Parathyroid adenoma (tissue), 2 donors: ENCODE data around the gene HBS1L.

Experiments
- H2AFZ ChIP-seq: fragments of 300-600 bp; sonication (generic); one replicate; pipeline ENCODE4 v1.7.0; 2017; ENCODE audit warnings: antibody characterized with exemption, mild to moderate bottlenecking
- H3K27ac ChIP-seq: fragments of 300-600 bp; sonication (generic); one replicate; pipeline ENCODE4 v1.7.0; 2017
- H3K27me3 ChIP-seq: fragments of 300-600 bp; sonication (generic); one replicate; pipeline ENCODE4 v1.7.0; 2017; ENCODE audit warnings: low read length; ENCODE audit not compliant: control insufficient read depth, insufficient read depth
- H3K36me3 ChIP-seq: fragments of 300-600 bp; sonication (generic); one replicate; pipeline ENCODE4 v1.7.0; 2017; ENCODE audit warnings: low read length; ENCODE audit not compliant: control insufficient read depth, insufficient read depth
- H3K4me1 ChIP-seq: fragments of 300-600 bp; sonication (generic); one replicate; pipeline ENCODE4 v1.7.0; 2017; ENCODE audit warnings: control low read depth
- H3K4me2 ChIP-seq: fragments of 300-600 bp; sonication (generic); one replicate; pipeline ENCODE4 v1.7.0; 2017; ENCODE audit warnings: low read length
- H3K4me3 ChIP-seq: fragments of 300-600 bp; sonication (generic); one replicate; pipeline ENCODE4 v1.7.0; 2017; ENCODE audit warnings: low read depth, low read length
- H3K79me2 ChIP-seq: fragments of 300-600 bp; sonication (generic); one replicate; pipeline ENCODE4 v1.7.0; 2017; ENCODE audit warnings: control low read depth
- H3K9ac ChIP-seq: fragments of 300-600 bp; sonication (generic); one replicate; pipeline ENCODE4 v1.7.0; 2017; ENCODE audit warnings: mild to moderate bottlenecking
- H3K9me3 ChIP-seq: fragments of 300-600 bp; sonication (generic); one replicate; pipeline ENCODE4 v1.7.0; 2017; ENCODE audit warnings: low read length; ENCODE audit not compliant: control insufficient read depth
- TF ChIP-seq, protein P1 (sequence below): fragments of 300-600 bp; sonication (generic); IDR thresholded peaks from one replicate; pipeline ENCODE4 v1.7.0; 2017; ENCODE audit warnings: antibody characterized with exemption, mild to moderate bottlenecking
- donor health status: primary hyperparathyroidism.

The HBS1L gene

DNA sequence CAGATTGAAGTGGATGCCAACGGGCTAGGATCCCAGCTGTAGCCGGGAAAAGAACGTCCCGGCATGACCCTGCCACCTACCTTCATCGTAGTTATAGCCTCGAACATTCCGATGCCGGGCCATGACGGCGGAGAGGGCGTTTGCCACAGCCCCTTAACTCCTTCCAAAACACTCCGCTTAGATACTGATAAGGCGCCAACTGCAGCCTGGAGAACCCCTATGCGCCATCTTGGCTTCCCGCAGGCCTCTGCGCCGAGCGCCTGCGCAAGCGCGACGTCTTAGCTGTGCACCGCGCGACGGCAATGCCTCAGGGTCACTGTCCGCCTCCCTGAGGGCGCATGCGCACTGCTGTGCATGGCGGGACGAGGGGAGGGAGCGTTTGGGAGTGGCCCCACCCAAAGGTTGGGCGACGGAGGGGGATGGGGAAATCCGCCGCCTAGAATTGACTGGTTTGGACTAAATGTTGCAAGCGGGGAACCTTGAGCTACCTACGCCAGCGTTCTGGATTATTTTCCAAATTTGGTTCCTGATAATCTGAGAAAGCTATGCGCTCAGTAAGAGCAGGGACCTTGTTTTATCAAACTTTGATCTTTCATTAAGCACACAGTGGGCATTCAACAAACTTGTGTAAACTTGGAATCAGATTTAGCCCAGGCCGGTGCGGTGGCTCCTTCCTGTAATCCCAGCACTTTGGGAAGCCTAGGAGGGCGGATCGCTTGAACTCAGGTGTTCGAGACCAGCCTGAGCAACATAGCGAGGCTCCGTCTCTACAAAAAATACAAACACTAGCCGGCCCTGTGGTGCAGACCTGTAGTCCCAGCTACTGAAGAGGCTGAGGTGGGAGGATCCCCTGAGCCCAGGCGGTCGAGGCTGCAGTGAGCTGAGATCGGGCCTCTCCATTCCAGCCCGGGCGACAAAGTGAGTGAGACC, at the start of gene HBS1L:
TSS of gene HBS1L (minus strand) at position 254 of the 930 bp plus-strand sequence. CDS start at position 123, 131 bp downstream.
- H2AFZ ChIP-seq = peak within 1 kb of the TSS; percentile 88
- peak within 1 kb of the TSS; percentile 97 for H3K4me2 ChIP-seq
- TF ChIP-seq, protein P1, sequence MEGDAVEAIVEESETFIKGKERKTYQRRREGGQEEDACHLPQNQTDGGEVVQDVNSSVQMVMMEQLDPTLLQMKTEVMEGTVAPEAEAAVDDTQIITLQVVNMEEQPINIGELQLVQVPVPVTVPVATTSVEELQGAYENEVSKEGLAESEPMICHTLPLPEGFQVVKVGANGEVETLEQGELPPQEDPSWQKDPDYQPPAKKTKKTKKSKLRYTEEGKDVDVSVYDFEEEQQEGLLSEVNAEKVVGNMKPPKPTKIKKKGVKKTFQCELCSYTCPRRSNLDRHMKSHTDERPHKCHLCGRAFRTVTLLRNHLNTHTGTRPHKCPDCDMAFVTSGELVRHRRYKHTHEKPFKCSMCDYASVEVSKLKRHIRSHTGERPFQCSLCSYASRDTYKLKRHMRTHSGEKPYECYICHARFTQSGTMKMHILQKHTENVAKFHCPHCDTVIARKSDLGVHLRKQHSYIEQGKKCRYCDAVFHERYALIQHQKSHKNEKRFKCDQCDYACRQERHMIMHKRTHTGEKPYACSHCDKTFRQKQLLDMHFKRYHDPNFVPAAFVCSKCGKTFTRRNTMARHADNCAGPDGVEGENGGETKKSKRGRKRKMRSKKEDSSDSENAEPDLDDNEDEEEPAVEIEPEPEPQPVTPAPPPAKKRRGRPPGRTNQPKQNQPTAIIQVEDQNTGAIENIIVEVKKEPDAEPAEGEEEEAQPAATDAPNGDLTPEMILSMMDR = no peak

DNA sequence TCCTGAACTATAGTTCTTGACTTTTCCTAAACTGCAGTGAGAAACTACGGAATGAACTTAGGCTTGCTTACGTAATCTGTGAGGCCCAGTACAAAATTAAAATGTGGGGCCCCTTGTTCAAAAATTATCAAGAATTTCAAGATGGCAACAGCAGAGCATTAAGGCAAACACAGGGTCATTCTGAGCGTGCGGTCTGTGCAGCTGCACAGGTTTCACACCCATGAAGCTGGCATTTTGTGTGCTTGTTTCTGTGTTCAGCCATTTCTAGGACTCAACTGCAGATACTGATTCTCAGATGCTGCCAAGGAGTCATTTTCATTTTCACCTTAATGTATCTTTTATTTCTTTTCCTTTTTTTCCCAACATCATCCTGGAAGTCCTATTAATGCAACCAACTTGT, 49.6 kb upstream of the HBS1L start:
- no peak overlapping the region for H3K27ac ChIP-seq

More for the DNA sequence above, at the start of gene HBS1L:
- Histone ChIP-seq H3K9ac (peak within 1 kb of the TSS; percentile 59), H3K79me2 (peaks cover 12% of the 10 kb centered on the region), H3K4me1 (peaks cover 3% of the 10 kb centered on the region), H3K4me3 (peak within 1 kb of the TSS; percentile 90), H3K27ac (peak within 1 kb of the TSS; percentile 59), H3K27me3 (no peaks in the 10 kb centered on the region), H3K36me3 (no peaks in the 10 kb centered on the region), H3K9me3 (no peaks in the 10 kb centered on the region)

DNA sequence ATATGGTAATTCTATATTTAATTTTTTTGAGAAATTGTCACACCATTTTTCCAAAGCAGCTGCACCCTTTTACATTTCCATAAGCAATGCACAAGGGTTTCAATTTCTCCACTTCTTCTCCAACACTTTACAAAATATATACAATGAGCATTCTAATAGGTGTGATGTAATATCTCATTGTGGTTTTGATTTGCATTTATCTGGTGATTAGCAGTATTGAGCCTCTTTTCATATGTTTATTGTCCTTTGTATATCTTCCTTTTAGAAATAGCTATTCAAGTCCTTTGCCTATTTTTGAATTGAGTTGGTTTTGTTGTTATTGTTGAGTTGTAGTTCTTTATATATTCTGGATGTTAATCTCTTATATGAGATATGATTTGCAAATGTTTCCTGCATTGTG, 47.6 kb upstream of the HBS1L start:
- TF ChIP-seq, protein P1 = no peak
- no peaks in the 10 kb centered on the region for H3K9me3 ChIP-seq

More for the DNA sequence above, 49.6 kb upstream of the HBS1L start:
- Histone ChIP-seq H3K9me3 (no peaks in the 10 kb centered on the region), H3K9ac (no peak overlapping the region), H2AFZ (no peak overlapping the region), H3K4me2 (no peak overlapping the region), H3K79me2 (no peaks in the 10 kb centered on the region), H3K4me3 (no peak overlapping the region), H3K36me3 (no peaks in the 10 kb centered on the region), H3K4me1 (no peaks in the 10 kb centered on the region), H3K27me3 (no peaks in the 10 kb centered on the region)
- TF ChIP-seq, protein P1 = no peak

DNA sequence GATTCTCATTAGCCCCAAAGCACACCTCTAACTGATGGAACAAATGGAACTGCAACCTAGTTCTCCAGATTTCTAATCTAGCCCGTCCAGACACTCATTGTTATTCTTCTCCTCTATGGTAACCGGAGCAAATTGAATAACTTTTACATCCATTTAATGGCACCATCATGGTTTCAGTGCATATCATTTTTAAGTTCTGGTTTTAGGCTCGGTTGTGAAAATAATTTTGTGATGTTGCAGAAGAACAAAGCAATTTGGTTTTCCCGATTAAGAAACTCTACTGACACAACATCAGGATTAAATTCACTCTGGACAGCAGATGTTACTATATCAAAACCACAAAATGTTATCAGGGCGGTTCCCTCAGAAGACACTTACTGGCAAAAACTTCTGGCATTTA, 42.5 kb upstream of the HBS1L start:
- TF ChIP-seq, protein P1 = no peak
- H2AFZ ChIP-seq = no peak overlapping the region

More for the DNA sequence above, 47.6 kb upstream of the HBS1L start:
- H3K27ac ChIP-seq = no peak overlapping the region
- no peak overlapping the region for H3K4me3 ChIP-seq
- H3K9ac ChIP-seq = no peak overlapping the region
- no peaks in the 10 kb centered on the region for H3K27me3 ChIP-seq
- H3K79me2 ChIP-seq = no peaks in the 10 kb centered on the region
- no peak overlapping the region for H3K4me2 ChIP-seq
- H3K36me3 ChIP-seq = no peaks in the 10 kb centered on the region
- no peak overlapping the region for H2AFZ ChIP-seq
- no peaks in the 10 kb centered on the region for H3K4me1 ChIP-seq

More for the DNA sequence above, 42.5 kb upstream of the HBS1L start:
- H3K4me1 ChIP-seq = no peaks in the 10 kb centered on the region
- no peak overlapping the region for H3K4me2 ChIP-seq
- H3K4me3 ChIP-seq = no peak overlapping the region
- H3K9me3 ChIP-seq = no peaks in the 10 kb centered on the region
- H3K27ac ChIP-seq = no peak overlapping the region
- H3K9ac ChIP-seq = no peak overlapping the region
- no peaks in the 10 kb centered on the region for H3K79me2 ChIP-seq
- H3K36me3 ChIP-seq = no peaks in the 10 kb centered on the region
- H3K27me3 ChIP-seq = no peaks in the 10 kb centered on the region
